Panc1 (cell line): ENCODE results near the gene GRK1. TPM values are rescaled to one million over a fixed set of nuclear protein-coding genes. Genes with fewer than 3 reads are reported as not detected.

Experiments used
- ATAC-seq: fragments of 200-7000 bp; cut with Tn5 transposase; 2 replicates; pipeline ENCODE4 v1.9.1; 2020; ENCODE audit warnings: mild to moderate bottlenecking, moderate library complexity
- BruUV-seq: library from RNA; stranded (reverse); fragments of 400-500 nt; replicated peaks from 2 replicates; lab custom pipeline; 2021; lab: Mats Ljungman, UMichigan
- CTCF ChIA-PET: fragments of 300-600 bp; sonication (Branson Sonifier 250); formaldehyde crosslinking; loops from one replicate; lab custom pipeline; 2022; ENCODE audit warnings: antibody characterized with exemption; lab: Charles Lee
- POLR2A ChIA-PET: fragments of 300-600 bp; sonication (Branson Sonifier 250); formaldehyde crosslinking; loops from one replicate; lab custom pipeline; 2022; ENCODE audit warnings: antibody characterized with exemption; lab: Charles Lee
- DNase-seq: peaks from one replicate; pipeline ENCODE4 v3.0.0-alpha.2; 2010; ENCODE audit warnings: low read depth, low spot score
- H3K27ac ChIP-seq: 2 replicates; pipeline ENCODE4 v1.5.1; 2011; ENCODE audit warnings: mild to moderate bottlenecking, low read length, inconsistent platforms
- H3K27me3 ChIP-seq: fragments of 200-500 bp; sonication (Bioruptor generic); 2 replicates; pipeline ENCODE4 v1.6.0; 2014; ENCODE audit warnings: low read length, inconsistent platforms; ENCODE audit not compliant: control insufficient read depth, insufficient read depth
- H3K36me3 ChIP-seq: fragments of 200-500 bp; sonication (Bioruptor generic); 2 replicates; pipeline ENCODE4 v1.5.1; 2014; ENCODE audit warnings: inconsistent platforms, mild to moderate bottlenecking, low read length, moderate library complexity; ENCODE audit not compliant: control insufficient read depth, insufficient read depth
- H3K4me1 ChIP-seq: 2 replicates; pipeline ENCODE4 v1.5.1; 2011; ENCODE audit warnings: inconsistent platforms, mild to moderate bottlenecking, low read length, moderate library complexity; ENCODE audit not compliant: control insufficient read depth, insufficient read depth
- H3K4me3 ChIP-seq, 2 experiments: 2 replicates each; pipeline ENCODE4 v1.5.1; 2011 to 2012; ENCODE audit warnings: low read depth in 2 of 2, low read length in 2 of 2, mild to moderate bottlenecking in 2 of 2, inconsistent platforms in 1 of 2, moderate library complexity in 1 of 2
- H3K9me3 ChIP-seq: fragments of 200-500 bp; sonication (Bioruptor generic); 2 replicates; pipeline ENCODE4 v1.5.1; 2014; ENCODE audit warnings: low read depth, mild to moderate bottlenecking, inconsistent platforms, low read length, moderate library complexity; ENCODE audit not compliant: control insufficient read depth, insufficient read depth
- POLR2AphosphoS5 ChIP-seq: IDR thresholded peaks from 2 replicates; pipeline ENCODE4 v1.6.1; 2012; ENCODE audit warnings: mild to moderate bottlenecking, low read depth, low read length, moderate library complexity
- REST ChIP-seq, 2 experiments: IDR thresholded peaks; 2 replicates each; pipeline ENCODE4 v1.6.1; 2011 to 2012; ENCODE audit warnings: low read depth in 2 of 2, control low read depth in 1 of 2, low read length in 1 of 2, mild to moderate bottlenecking in 1 of 2, moderate library complexity in 1 of 2; ENCODE audit not compliant: insufficient read depth in 1 of 2
- SIN3A ChIP-seq: IDR thresholded peaks from 2 replicates; pipeline ENCODE4 v1.6.1; 2012; ENCODE audit warnings: low read depth, mild to moderate bottlenecking, low read length, moderate library complexity, borderline replicate concordance; ENCODE audit not compliant: insufficient read depth
- TCF7L2 ChIP-seq: IDR thresholded peaks from 2 replicates; pipeline ENCODE4 v1.6.1; 2011; ENCODE audit warnings: mild to moderate bottlenecking, low read depth, low read length, inconsistent platforms
- in situ Hi-C: cut with HindIII; loops from 2 replicates; pipeline ENCODE4 v1.10.0; 2016; ENCODE audit warnings: low sequenced_read_pairs, low pct_unique_long_range_greater_than_20kb
- intact Hi-C: fragments of 100-400 bp; cut with micrococcal nuclease; formaldehyde crosslinking; loops from one replicate; pipeline ENCODE4 v1.10.0; 2022; ENCODE audit not compliant: unreplicated experiment
- total RNA-seq: library from RNA; stranded (reverse); gene quantifications from one replicate; pipeline ENCODE4 v1.2.1, GENCODE V29; 2021; ENCODE audit not compliant: unreplicated experiment
- TF ChIP-seq, protein P1 (sequence below): fragments of 450-650 bp; IDR thresholded peaks from 2 replicates; pipeline ENCODE4 v1.5.1; 2017; ENCODE audit warnings: mild to moderate bottlenecking

The GRK1 gene
- total RNA-seq, 1 experiment from 2014 or later, result 1.8 TPM

- ATAC-seq (no peak), DNase-seq (no peak)
- TF ChIP-seq SIN3A (no peak), TCF7L2 (no peak), POLR2AphosphoS5 (no peak), REST (IDR thresholded peaks at IDR 0.05; ENCODE audit: insufficient read depth in 1 of 2, low read depth in 2 of 2, low read length in 1 of 2) (no peak)
- TF ChIP-seq, protein P1, sequence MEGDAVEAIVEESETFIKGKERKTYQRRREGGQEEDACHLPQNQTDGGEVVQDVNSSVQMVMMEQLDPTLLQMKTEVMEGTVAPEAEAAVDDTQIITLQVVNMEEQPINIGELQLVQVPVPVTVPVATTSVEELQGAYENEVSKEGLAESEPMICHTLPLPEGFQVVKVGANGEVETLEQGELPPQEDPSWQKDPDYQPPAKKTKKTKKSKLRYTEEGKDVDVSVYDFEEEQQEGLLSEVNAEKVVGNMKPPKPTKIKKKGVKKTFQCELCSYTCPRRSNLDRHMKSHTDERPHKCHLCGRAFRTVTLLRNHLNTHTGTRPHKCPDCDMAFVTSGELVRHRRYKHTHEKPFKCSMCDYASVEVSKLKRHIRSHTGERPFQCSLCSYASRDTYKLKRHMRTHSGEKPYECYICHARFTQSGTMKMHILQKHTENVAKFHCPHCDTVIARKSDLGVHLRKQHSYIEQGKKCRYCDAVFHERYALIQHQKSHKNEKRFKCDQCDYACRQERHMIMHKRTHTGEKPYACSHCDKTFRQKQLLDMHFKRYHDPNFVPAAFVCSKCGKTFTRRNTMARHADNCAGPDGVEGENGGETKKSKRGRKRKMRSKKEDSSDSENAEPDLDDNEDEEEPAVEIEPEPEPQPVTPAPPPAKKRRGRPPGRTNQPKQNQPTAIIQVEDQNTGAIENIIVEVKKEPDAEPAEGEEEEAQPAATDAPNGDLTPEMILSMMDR, result no peak
- Histone ChIP-seq H3K9me3 (no peaks in the 10 kb centered on the region), H3K4me3 (no peak overlapping the region), H3K27ac (no peak overlapping the region), H3K36me3 (no peaks in the 10 kb centered on the region), H3K27me3 (no peaks in the 10 kb centered on the region), H3K4me1 (no peaks in the 10 kb centered on the region)
- intact Hi-C loops, result no loop called here
- CTCF ChIA-PET, result no interaction called here
- BruUV-seq, result no TSS peak
- in situ Hi-C loops, result no loop called here
- POLR2A ChIA-PET, result no interaction called here
Observed at GRCh38 chr13:113783200-113783881, 116.3 kb downstream of the GRK1 start.

- no peaks in the 10 kb centered on the region for H3K9me3 ChIP-seq
- CTCF ChIA-PET, result no interaction called here
- H3K4me1 ChIP-seq, result no peaks in the 10 kb centered on the region
- BruUV-seq, result no TSS peak
- H3K27me3 ChIP-seq, result no peaks in the 10 kb centered on the region
- H3K4me3 ChIP-seq, result no peak overlapping the region
- TF ChIP-seq, protein P1, result no peak
- ATAC-seq, result no peak
- POLR2A ChIA-PET, result no interaction called here
- H3K27ac ChIP-seq, result no peak overlapping the region
- intact Hi-C loops, result no loop called here
- no peak for DNase-seq
- H3K36me3 ChIP-seq, result no peaks in the 10 kb centered on the region
- in situ Hi-C loops, result no loop called here
Observed at GRCh38 chr13:113783966-113784644, 117.1 kb downstream of the GRK1 start.
